ENCODE measurements around the gene FEM1A.

GRCh38 chr19:4742723-4743646 lies 48.5 kb upstream of the FEM1A start:
- TF ChIP-seq SMC3 (IDR thresholded peaks at IDR 0.05; ENCODE audit: low read depth, low read length) (no peak), EZH2phosphoT487 (IDR thresholded peaks at IDR 0.05; ENCODE audit: borderline replicate concordance, low read depth) (no peak), REST (IDR thresholded peaks at IDR 0.05; ENCODE audit: low read depth, low read length) (no peak), RCOR1 (IDR thresholded peaks at IDR 0.05; ENCODE audit: low read length) (no peak; the same call in 1 of the 2 replicates), CTCF (IDR thresholded peaks at IDR 0.05) (no peak), ELF1 (IDR thresholded peaks at IDR 0.05) (no peak), EP300 (IDR thresholded peaks at IDR 0.05; ENCODE audit: borderline replicate concordance in 1 of 2, low read depth in 1 of 2, low read length in 1 of 2) (no peak)

All from SK-N-SH (cell line).